Measurements from ENCODE around the gene WASL.

Gene WASL

DNA sequence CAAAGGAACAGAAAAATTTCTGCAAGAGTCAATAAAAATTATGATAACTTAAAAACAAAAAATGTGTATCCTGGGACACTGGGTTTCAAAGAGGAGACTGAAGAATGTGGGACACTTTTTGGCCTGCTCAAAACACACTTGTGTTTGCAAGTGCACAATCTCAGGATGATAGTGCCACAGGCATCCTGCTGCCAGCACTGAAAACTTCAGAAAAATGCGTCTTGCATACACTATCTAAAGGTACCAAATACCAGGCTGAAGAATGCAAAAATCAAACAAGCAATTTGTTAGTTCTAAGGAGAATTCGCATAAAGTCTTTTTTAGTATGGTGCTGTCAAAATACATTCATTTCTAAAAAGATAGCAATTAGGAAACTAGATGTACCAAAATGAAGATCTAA lies 38.1 kb downstream of the WASL start:
- TF ChIP-seq, protein P1, sequence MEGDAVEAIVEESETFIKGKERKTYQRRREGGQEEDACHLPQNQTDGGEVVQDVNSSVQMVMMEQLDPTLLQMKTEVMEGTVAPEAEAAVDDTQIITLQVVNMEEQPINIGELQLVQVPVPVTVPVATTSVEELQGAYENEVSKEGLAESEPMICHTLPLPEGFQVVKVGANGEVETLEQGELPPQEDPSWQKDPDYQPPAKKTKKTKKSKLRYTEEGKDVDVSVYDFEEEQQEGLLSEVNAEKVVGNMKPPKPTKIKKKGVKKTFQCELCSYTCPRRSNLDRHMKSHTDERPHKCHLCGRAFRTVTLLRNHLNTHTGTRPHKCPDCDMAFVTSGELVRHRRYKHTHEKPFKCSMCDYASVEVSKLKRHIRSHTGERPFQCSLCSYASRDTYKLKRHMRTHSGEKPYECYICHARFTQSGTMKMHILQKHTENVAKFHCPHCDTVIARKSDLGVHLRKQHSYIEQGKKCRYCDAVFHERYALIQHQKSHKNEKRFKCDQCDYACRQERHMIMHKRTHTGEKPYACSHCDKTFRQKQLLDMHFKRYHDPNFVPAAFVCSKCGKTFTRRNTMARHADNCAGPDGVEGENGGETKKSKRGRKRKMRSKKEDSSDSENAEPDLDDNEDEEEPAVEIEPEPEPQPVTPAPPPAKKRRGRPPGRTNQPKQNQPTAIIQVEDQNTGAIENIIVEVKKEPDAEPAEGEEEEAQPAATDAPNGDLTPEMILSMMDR (IDR thresholded peaks at IDR 0.05; ENCODE audit: low read depth, low read length), result no peak
- no peak overlapping the region for H3K4me3 ChIP-seq (replicated peaks in 1 of 2; ENCODE audit: low read depth in 2 of 2, low read length in 2 of 2)
- DNase-seq (ENCODE audit: low read depth in 2 of 2), result no peak

DNA sequence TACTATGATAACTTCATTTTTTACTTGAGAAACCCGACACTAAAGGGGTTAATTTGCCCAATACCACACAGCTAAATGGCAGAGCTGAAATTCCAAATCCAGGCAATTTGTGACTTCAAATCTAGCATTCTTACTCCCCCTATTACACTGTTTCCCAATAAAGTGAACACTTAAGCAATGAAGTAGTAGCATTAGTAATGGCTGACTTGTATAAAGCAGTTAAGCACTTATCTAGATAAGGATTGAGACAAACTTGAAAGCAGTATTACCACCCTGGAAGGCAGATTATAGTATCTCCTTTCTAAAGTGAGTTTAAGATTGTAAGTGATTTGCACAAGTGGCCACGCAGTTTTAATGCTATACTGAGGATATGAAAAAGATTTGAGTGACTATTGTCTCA lies 39.3 kb downstream of the WASL start:
- peak; percentile 32 to 44 for DNase-seq (ENCODE audit: low read depth in 2 of 2)
- no peak overlapping the region for H3K4me3 ChIP-seq (replicated peaks in 1 of 2; ENCODE audit: low read depth in 2 of 2, low read length in 2 of 2)
- TF ChIP-seq, protein P1 (IDR thresholded peaks at IDR 0.05; ENCODE audit: low read depth, low read length), result no peak

DNA sequence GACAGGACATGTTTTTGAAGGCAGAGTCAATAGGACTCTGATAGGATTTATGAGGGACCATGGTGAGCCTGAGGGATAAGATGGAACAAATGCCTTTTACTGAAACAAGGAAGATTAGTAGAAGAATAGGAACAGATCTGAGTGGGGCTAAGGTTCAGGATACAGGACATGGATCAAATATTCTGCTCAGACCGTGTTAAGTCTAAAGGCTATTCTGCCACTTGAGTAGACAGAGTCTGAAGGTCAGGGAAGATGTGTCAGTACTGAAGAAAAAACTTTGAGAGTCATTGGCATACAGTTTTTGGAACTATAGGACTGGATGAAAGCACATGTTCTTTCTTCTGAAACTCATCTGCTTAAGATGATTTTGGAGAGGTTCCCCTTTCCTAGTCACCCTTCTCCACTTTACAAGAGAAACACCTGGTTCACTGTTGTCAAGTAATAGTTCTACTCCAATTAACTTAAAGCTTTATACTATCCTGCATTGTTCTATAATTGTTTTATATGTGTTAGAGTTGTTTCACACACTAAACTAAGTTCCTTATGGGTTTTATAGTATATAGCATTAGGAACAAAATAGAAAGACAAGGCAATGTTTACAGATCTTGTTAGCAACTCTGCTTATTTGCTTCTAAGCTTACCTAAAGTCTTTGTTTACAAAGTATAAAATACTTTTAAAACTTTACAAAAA lies 43.4 kb downstream of the WASL start:
- TF ChIP-seq, protein P1 (IDR thresholded peaks at IDR 0.05; ENCODE audit: low read depth, low read length), result no peak
- DNase-seq (ENCODE audit: low read depth in 2 of 2), result no peak
- H3K4me3 ChIP-seq (replicated peaks in 1 of 2; ENCODE audit: low read depth in 2 of 2, low read length in 2 of 2), result no peak overlapping the region

DNA sequence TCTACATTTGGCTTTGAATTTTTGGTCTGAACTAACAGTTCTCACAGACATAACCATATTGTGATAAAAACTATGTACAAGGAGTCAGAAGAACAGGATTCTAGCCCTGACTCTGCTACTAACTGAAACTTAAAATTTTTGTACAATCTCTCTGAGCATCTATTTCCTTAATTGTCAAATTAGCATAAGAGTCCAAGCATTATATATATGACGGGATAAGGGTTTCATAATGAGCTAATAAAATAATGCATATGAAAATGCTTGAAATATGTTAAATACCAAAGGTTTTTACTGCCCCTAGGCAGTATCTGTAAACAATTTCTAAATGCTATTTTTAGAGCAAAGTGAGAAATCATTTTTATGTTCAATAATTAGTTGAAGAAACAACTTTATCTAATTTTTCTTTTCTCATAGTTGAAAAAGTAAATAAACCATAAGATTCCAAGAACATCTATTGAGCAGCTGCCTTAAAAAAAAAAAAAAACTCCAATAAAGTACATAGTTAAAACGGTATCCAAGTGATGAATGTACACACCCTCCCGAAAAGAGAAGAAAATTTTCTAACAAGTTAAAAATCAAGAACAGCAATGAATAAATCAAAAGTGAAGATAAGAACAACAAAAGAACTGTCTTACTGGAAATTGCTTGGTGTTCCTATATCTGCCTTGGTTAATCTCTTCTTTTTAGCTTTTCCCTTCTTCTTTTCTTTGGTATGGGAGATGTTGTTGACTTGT lies 52.7 kb downstream of the WASL start:
- TF ChIP-seq, protein P1 (IDR thresholded peaks at IDR 0.05; ENCODE audit: low read depth, low read length), result no peak
- H3K4me3 ChIP-seq (replicated peaks in 1 of 2; ENCODE audit: low read depth in 2 of 2, low read length in 2 of 2), result no peak overlapping the region
- DNase-seq (ENCODE audit: low read depth in 2 of 2), result no peak

DNA sequence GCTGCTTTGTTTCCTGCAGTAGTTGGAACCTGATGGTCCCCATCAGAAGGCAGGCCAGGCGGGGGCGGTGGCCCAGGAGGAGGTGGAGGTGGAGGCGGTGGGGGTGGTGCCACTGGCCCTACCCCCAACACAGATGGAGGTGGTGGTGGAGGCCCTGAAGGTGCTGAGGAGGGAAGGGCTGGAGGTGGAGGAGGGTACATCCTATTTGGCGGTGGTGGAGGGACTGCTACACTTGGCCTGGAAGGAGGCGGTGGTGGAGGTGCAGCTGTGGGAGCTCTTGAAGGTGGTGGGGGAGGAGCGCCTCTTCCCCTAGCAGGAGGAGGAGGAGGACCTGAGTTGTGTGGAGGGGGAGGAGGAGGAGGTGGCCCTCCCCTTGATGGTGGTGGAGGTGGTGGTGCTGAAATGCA lies 56.3 kb downstream of the WASL start:
- DNase-seq (ENCODE audit: low read depth in 2 of 2), result no peak
- TF ChIP-seq, protein P1 (IDR thresholded peaks at IDR 0.05; ENCODE audit: low read depth, low read length), result no peak
- H3K4me3 ChIP-seq (replicated peaks in 1 of 2; ENCODE audit: low read depth in 2 of 2, low read length in 2 of 2), result no peak overlapping the region

DNA sequence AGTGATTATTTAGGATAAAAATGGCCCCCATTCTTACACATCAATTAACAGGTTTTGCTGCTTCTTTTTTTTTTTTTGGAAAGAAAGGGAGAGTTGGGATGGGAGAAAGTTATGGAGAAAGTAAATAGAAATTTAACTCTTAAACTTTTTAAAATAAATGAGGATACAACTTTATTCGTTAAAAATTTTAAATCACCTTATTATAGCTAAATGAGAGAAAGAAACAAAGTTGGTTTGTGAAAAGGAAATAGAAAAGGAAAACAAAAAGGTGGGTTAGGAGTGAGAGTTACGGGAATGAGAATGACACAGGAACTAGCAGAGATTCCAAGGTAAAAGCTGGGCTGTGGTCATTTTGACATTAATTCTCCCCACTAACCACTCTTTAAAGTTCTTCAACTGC lies 58.3 kb downstream of the WASL start:
- TF ChIP-seq, protein P1 (IDR thresholded peaks at IDR 0.05; ENCODE audit: low read depth, low read length), result no peak
- DNase-seq (ENCODE audit: low read depth in 2 of 2), result no peak

More for the DNA sequence above, 58.3 kb downstream of the WASL start:
- no peak overlapping the region for H3K4me3 ChIP-seq (replicated peaks in 1 of 2; ENCODE audit: low read depth in 2 of 2, low read length in 2 of 2)

All from cardiac fibroblast (primary cell).